ENCODE results near the gene DENND2D. TPM values are rescaled to one million over a fixed set of nuclear protein-coding genes. Genes with fewer than 3 reads are reported as not detected.

The DENND2D gene
- total and polyA plus RNA-seq, 10 of the 15 experiments (the other 5 are each of a cell fraction or from before 2014, with no cell fraction given) = 149 to 375 (median 172) TPM

DNA sequence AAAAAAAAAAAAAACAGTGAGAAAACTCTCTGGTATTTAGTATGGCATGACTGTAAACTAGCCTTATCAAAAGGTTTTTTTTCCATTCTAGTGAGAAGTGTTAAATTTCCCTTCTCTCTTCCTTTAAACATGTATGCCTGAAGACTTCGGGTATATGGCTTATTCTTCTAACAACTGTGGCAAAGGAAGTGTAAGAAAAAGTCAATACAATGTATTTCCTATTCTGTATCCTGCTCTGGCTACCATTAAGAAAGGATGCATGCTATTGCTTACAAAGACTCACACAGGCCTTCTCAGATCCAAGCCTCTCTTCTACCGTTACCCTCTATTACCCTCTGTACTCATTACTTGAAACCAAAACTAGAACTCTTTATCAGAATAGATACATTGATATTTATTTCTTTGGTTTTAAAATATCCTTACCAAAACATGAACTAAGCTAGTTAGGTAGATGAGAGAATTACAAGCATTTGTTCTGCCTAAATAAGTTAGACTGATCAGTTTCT lies 52.0 kb downstream of the DENND2D start:
- Histone ChIP-seq H3K9ac (ENCODE audit: control insufficient read depth, insufficient read depth, low read length) (peak overlapping the region; percentile 43), H3K27me3 (replicated peaks in 1 of 2; ENCODE audit: control insufficient read depth in 2 of 2, insufficient read depth in 2 of 2, low read length in 1 of 2) (no peaks in the 10 kb centered on the region), H3K79me2 (ENCODE audit: control insufficient read depth, insufficient read depth, low read length) (peaks cover 99% of the 10 kb centered on the region), H2AFZ (ENCODE audit: control insufficient read depth, low read depth, low read length) (no peak overlapping the region), H4K20me1 (ENCODE audit: control insufficient read depth, insufficient read depth) (no peaks in the 10 kb centered on the region), H3K4me3 (peak overlapping the region; percentile 13), H3K9me3 (replicated peaks; ENCODE audit: control insufficient read depth, insufficient read depth, low read length) (peaks cover 1% of the 10 kb centered on the region; the same call in 2 of the 3 replicates), H3K4me2 (ENCODE audit: control insufficient read depth, insufficient read depth) (peak overlapping the region; percentile 45), H3K4me1 (ENCODE audit: control insufficient read depth, insufficient read depth, low read length) (peaks cover 15% of the 10 kb centered on the region), H3K36me3 (ENCODE audit: control insufficient read depth in 2 of 2, insufficient read depth in 2 of 2, low read length in 1 of 2) (peaks cover 4 to 27% of the 10 kb centered on the region in 2 experiments; a peak in 3 of 4 replicates), H3K27ac (ENCODE audit: control insufficient read depth, insufficient read depth) (peak overlapping the region; percentile 30)
- no peak for DNase-seq (ENCODE audit: low read depth, low spot score)
- FAIRE-seq = peak; percentile 76
- in situ Hi-C loops (cut with MboI) (no loop called here), intact Hi-C loops (cut with micrococcal nuclease; ENCODE audit: unreplicated experiment) (loop anchor here (5.0 to 10.0 kb wide), 3 partner anchors 44 to 606 kb away; partner anchors contain the start of genes CD53 and DDX20)
- CTCF ChIA-PET = interaction anchor here (0.8 to 3.5 kb wide), 4 partner anchors 12 to 118 kb away, joined by 3 to 15 read pairs (median 4); no protein-coding TSS in a partner anchor
- peak; percentile 77 for ATAC-seq
- WGBS (ENCODE audit: insufficient coverage, insufficient replicate concordance, low lambda C conversion rate, missing lambda C conversion rate) = 19% methylated on average over 2 of the region's 2 CpGs
- POLR2A ChIA-PET = interaction anchor here (1.0 to 2.1 kb wide), 5 partner anchors 8 to 50 kb away, joined by 3 to 6 read pairs (median 4); no protein-coding TSS in a partner anchor
- BruUV-seq (replicated peaks) = no TSS peak
- SMC1A ChIA-PET (ENCODE audit: uncharacterized antibody, unreplicated experiment) = interaction anchor here (0.8 to 3.2 kb wide), 14 partner anchors 9 to 70 kb away, joined by 3 to 20 read pairs (median 4); partner anchors contain the start of genes CEPT1 and DRAM2
- RAD21 ChIA-PET (ENCODE audit: unreplicated experiment) = interaction anchor here (0.7 to 1.8 kb wide), 3 partner anchors 44 to 75 kb away, joined by 3 to 4 read pairs (median 3); no protein-coding TSS in a partner anchor
- TF ChIP-seq ZBTB4 (CRISPR knock-in tag; IDR thresholded peaks at IDR 0.05) (no peak), BACH1 (IDR thresholded peaks at IDR 0.05; ENCODE audit: borderline replicate concordance) (no peak), EP300 (IDR thresholded peaks at IDR 0.05; ENCODE audit: borderline replicate concordance in 1 of 2, control insufficient read depth in 1 of 2, low read depth in 2 of 2, low read length in 2 of 2) (no peak), ZNF217 (IDR thresholded peaks at IDR 0.05) (no peak), TCF7 (IDR thresholded peaks at IDR 0.05; ENCODE audit: borderline replicate concordance) (no peak), CUX1 (IDR thresholded peaks at IDR 0.05; ENCODE audit: insufficient replicate concordance, low read depth, low read length) (no peak), FOXM1 (IDR thresholded peaks at IDR 0.05; ENCODE audit: low read depth, low read length) (no peak), NFIC (IDR thresholded peaks at IDR 0.05; ENCODE audit: low read depth, low read length) (no peak), CBX5 (IDR thresholded peaks at IDR 0.05; ENCODE audit: low read depth) (no peak), NRF1 (conservative IDR thresholded peaks at IDR 0.05; ENCODE audit: low read depth, low read length) (no peak), SMAD5 (IDR thresholded peaks at IDR 0.05; ENCODE audit: low read depth) (no peak), STAT1 (conservative IDR thresholded peaks at IDR 0.05) (no peak), ZBED1 (IDR thresholded peaks at IDR 0.05; ENCODE audit: borderline replicate concordance) (no peak)
- TF ChIP-seq, protein P1, sequence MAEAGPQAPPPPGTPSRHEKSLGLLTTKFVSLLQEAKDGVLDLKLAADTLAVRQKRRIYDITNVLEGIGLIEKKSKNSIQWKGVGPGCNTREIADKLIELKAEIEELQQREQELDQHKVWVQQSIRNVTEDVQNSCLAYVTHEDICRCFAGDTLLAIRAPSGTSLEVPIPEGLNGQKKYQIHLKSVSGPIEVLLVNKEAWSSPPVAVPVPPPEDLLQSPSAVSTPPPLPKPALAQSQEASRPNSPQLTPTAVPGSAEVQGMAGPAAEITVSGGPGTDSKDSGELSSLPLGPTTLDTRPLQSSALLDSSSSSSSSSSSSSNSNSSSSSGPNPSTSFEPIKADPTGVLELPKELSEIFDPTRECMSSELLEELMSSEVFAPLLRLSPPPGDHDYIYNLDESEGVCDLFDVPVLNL (IDR thresholded peaks at IDR 0.05; ENCODE audit: low read depth, low read length) = no peak
